Activated T-cell treated with anti-CD3 and anti-CD28 coated beads, Interleukin-2, amount 50 U/mL, for 24 hours (primary cell): Measurements from ENCODE around the gene EIF2AK3.
A peak's percentile ranks its signal among the peaks of the same experiment; 100 is the strongest.

Experiments used
- DNase-seq: peaks from one replicate; pipeline ENCODE4 v3.0.0-alpha.2; 2020
- H3K27ac Mint-ChIP-seq: 2 replicates; pipeline ENCODE4 v1.8.0; 2020; ENCODE audit warnings: mild to moderate bottlenecking, mixed read lengths
- H3K27me3 Mint-ChIP-seq: 2 replicates; pipeline ENCODE4 v1.8.0; 2020; ENCODE audit warnings: mixed read lengths
- H3K36me3 Mint-ChIP-seq: 2 replicates; pipeline ENCODE4 v1.8.0; 2020; ENCODE audit warnings: low read depth, mixed read lengths
- H3K4me1 Mint-ChIP-seq: 2 replicates; pipeline ENCODE4 v1.8.0; 2020; ENCODE audit warnings: low read depth, mixed read lengths
- H3K4me3 Mint-ChIP-seq: 2 replicates; pipeline ENCODE4 v1.8.0; 2020; ENCODE audit warnings: mild to moderate bottlenecking, moderate library complexity, mixed read lengths
- H3K9me3 Mint-ChIP-seq: 2 replicates; pipeline ENCODE4 v1.8.0; 2020; ENCODE audit warnings: mixed read lengths

EIF2AK3 gene

GRCh38 chr2:88627055-88627855 lies at the start of gene EIF2AK3:
Gene EIF2AK3 (minus strand): TSS chr2:88627464. CDS start chr2:88627274, 190 bp downstream.
- H3K4me1 Mint-ChIP-seq: peaks cover 28% of the 10 kb centered on the region
- peak within 1 kb of the TSS; percentile 92 for H3K4me3 Mint-ChIP-seq
- peaks cover 13% of the 10 kb centered on the region for H3K36me3 Mint-ChIP-seq
- DNase-seq: peak; percentile 95
- H3K27ac Mint-ChIP-seq: peak within 1 kb of the TSS; percentile 94
- H3K9me3 Mint-ChIP-seq: no peaks in the 10 kb centered on the region
- H3K27me3 Mint-ChIP-seq: no peaks in the 10 kb centered on the region

GRCh38 chr2:88673363-88673762 lies 46.1 kb upstream of the EIF2AK3 start:
- no peaks in the 10 kb centered on the region for H3K36me3 Mint-ChIP-seq
- no peak overlapping the region for H3K4me3 Mint-ChIP-seq
- no peak overlapping the region for H3K27ac Mint-ChIP-seq
- no peaks in the 10 kb centered on the region for H3K9me3 Mint-ChIP-seq
- no peak for DNase-seq
- H3K27me3 Mint-ChIP-seq: peaks cover 5% of the 10 kb centered on the region
- no peaks in the 10 kb centered on the region for H3K4me1 Mint-ChIP-seq

- Mint-ChIP-seq H3K4me3 (no peak overlapping the region), H3K4me1 (no peaks in the 10 kb centered on the region), H3K36me3 (no peaks in the 10 kb centered on the region), H3K9me3 (no peaks in the 10 kb centered on the region), H3K27me3 (peaks cover 5% of the 10 kb centered on the region), H3K27ac (no peak overlapping the region)
- no peak for DNase-seq
Measured at GRCh38 chr2:88671786-88672427, 44.6 kb upstream of the EIF2AK3 start.

- H3K27ac Mint-ChIP-seq: no peak overlapping the region
- H3K36me3 Mint-ChIP-seq: no peaks in the 10 kb centered on the region
- H3K9me3 Mint-ChIP-seq: no peaks in the 10 kb centered on the region
- no peak overlapping the region for H3K4me3 Mint-ChIP-seq
- DNase-seq: no peak
- no peaks in the 10 kb centered on the region for H3K4me1 Mint-ChIP-seq
- peaks cover 5% of the 10 kb centered on the region for H3K27me3 Mint-ChIP-seq
Measured at GRCh38 chr2:88669482-88670214, 42.4 kb upstream of the EIF2AK3 start.

- H3K9me3 Mint-ChIP-seq: no peaks in the 10 kb centered on the region
- no peak overlapping the region for H3K27ac Mint-ChIP-seq
- no peak overlapping the region for H3K4me3 Mint-ChIP-seq
- no peak for DNase-seq
- no peaks in the 10 kb centered on the region for H3K4me1 Mint-ChIP-seq
- no peaks in the 10 kb centered on the region for H3K36me3 Mint-ChIP-seq
- H3K27me3 Mint-ChIP-seq: peaks cover 5% of the 10 kb centered on the region
Measured at GRCh38 chr2:88668862-88669261, 41.6 kb upstream of the EIF2AK3 start.

GRCh38 chr2:88667219-88667618 lies 40.0 kb upstream of the EIF2AK3 start:
- H3K27ac Mint-ChIP-seq: no peak overlapping the region
- no peak for DNase-seq
- peaks cover 4% of the 10 kb centered on the region for H3K27me3 Mint-ChIP-seq
- H3K9me3 Mint-ChIP-seq: no peaks in the 10 kb centered on the region
- H3K4me3 Mint-ChIP-seq: no peak overlapping the region
- H3K4me1 Mint-ChIP-seq: no peaks in the 10 kb centered on the region
- no peaks in the 10 kb centered on the region for H3K36me3 Mint-ChIP-seq

- Mint-ChIP-seq H3K4me1 (no peaks in the 10 kb centered on the region), H3K4me3 (no peak overlapping the region), H3K27ac (no peak overlapping the region), H3K36me3 (no peaks in the 10 kb centered on the region), H3K9me3 (no peaks in the 10 kb centered on the region), H3K27me3 (no peaks in the 10 kb centered on the region)
- DNase-seq: no peak
Measured at GRCh38 chr2:88666576-88666975, 39.3 kb upstream of the EIF2AK3 start.

- no peak overlapping the region for H3K4me3 Mint-ChIP-seq
- H3K4me1 Mint-ChIP-seq: no peaks in the 10 kb centered on the region
- no peak overlapping the region for H3K27ac Mint-ChIP-seq
- no peak for DNase-seq
- no peaks in the 10 kb centered on the region for H3K27me3 Mint-ChIP-seq
- H3K36me3 Mint-ChIP-seq: no peaks in the 10 kb centered on the region
- H3K9me3 Mint-ChIP-seq: no peaks in the 10 kb centered on the region
Measured at GRCh38 chr2:88660622-88661021, 33.4 kb upstream of the EIF2AK3 start.

- Mint-ChIP-seq H3K27me3 (no peaks in the 10 kb centered on the region), H3K4me1 (no peaks in the 10 kb centered on the region), H3K9me3 (no peaks in the 10 kb centered on the region), H3K36me3 (no peaks in the 10 kb centered on the region), H3K4me3 (no peak overlapping the region), H3K27ac (no peak overlapping the region)
- no peak for DNase-seq
Measured at GRCh38 chr2:88659538-88659915, 32.3 kb upstream of the EIF2AK3 start.

GRCh38 chr2:88658881-88659537 lies 31.7 kb upstream of the EIF2AK3 start:
- no peaks in the 10 kb centered on the region for H3K27me3 Mint-ChIP-seq
- no peaks in the 10 kb centered on the region for H3K9me3 Mint-ChIP-seq
- no peaks in the 10 kb centered on the region for H3K4me1 Mint-ChIP-seq
- no peak for DNase-seq
- no peak overlapping the region for H3K27ac Mint-ChIP-seq
- H3K4me3 Mint-ChIP-seq: no peak overlapping the region
- H3K36me3 Mint-ChIP-seq: no peaks in the 10 kb centered on the region

- Mint-ChIP-seq H3K4me1 (no peaks in the 10 kb centered on the region), H3K27me3 (no peaks in the 10 kb centered on the region), H3K4me3 (no peak overlapping the region), H3K36me3 (no peaks in the 10 kb centered on the region), H3K9me3 (no peaks in the 10 kb centered on the region), H3K27ac (no peak overlapping the region)
- no peak for DNase-seq
Measured at GRCh38 chr2:88658326-88658725, 31.1 kb upstream of the EIF2AK3 start.

- no peak overlapping the region for H3K27ac Mint-ChIP-seq
- H3K27me3 Mint-ChIP-seq: no peaks in the 10 kb centered on the region
- no peaks in the 10 kb centered on the region for H3K9me3 Mint-ChIP-seq
- H3K36me3 Mint-ChIP-seq: no peaks in the 10 kb centered on the region
- no peak for DNase-seq
- H3K4me1 Mint-ChIP-seq: no peaks in the 10 kb centered on the region
- H3K4me3 Mint-ChIP-seq: no peak overlapping the region
Measured at GRCh38 chr2:88657131-88657530, 29.9 kb upstream of the EIF2AK3 start.

- Mint-ChIP-seq H3K9me3 (no peaks in the 10 kb centered on the region), H3K36me3 (no peaks in the 10 kb centered on the region), H3K27me3 (no peaks in the 10 kb centered on the region), H3K27ac (no peak overlapping the region), H3K4me3 (no peak overlapping the region), H3K4me1 (no peaks in the 10 kb centered on the region)
- DNase-seq: no peak
Measured at GRCh38 chr2:88656690-88657089, 29.4 kb upstream of the EIF2AK3 start.

- no peak for DNase-seq
- H3K4me1 Mint-ChIP-seq: no peaks in the 10 kb centered on the region
- no peak overlapping the region for H3K4me3 Mint-ChIP-seq
- no peaks in the 10 kb centered on the region for H3K27me3 Mint-ChIP-seq
- no peaks in the 10 kb centered on the region for H3K9me3 Mint-ChIP-seq
- no peaks in the 10 kb centered on the region for H3K36me3 Mint-ChIP-seq
- no peak overlapping the region for H3K27ac Mint-ChIP-seq
Measured at GRCh38 chr2:88654714-88655113, 27.4 kb upstream of the EIF2AK3 start.
